Urinary bladder (tissue), 4 donors: ENCODE results near the gene ABHD6. TPM values are rescaled to one million over a fixed set of nuclear protein-coding genes. Genes with fewer than 3 reads are reported as not detected.

Experiments
- DNase-seq: peaks from one replicate; pipeline ENCODE4 v3.0.0-alpha.2; 2015; ENCODE audit errors: extremely low spot score
- H3K27ac ChIP-seq: one replicate; pipeline ENCODE4 v1.5.1; 2013; ENCODE audit warnings: low read depth, mild to moderate bottlenecking, moderate library complexity
- H3K36me3 ChIP-seq: one replicate; pipeline ENCODE4 v1.6.1; 2013; ENCODE audit warnings: mild to moderate bottlenecking, moderate library complexity; ENCODE audit not compliant: insufficient read depth
- H3K4me1 ChIP-seq: one replicate; pipeline ENCODE4 v1.6.1; 2013; ENCODE audit warnings: mild to moderate bottlenecking, moderate library complexity; ENCODE audit not compliant: insufficient read depth
- H3K4me3 ChIP-seq: one replicate; pipeline ENCODE4 v1.5.1; 2013; ENCODE audit warnings: low read depth, low read length
- WGBS: extraction: QIAGEN DNeasy Blood & Tissue Kit; methylation state at CpG from one replicate; pipeline ENCODE4 v1.1.7; 2013; 5-methylcytosine and 5-hydroxymethylcytosine counted together
- polyA plus RNA-seq: library from polyadenylated mRNA; stranded (reverse); fragments of 200-250 nt; gene quantifications from one replicate; pipeline ENCODE4 v1.2.3, GENCODE V29; 2013
- total RNA-seq: library from RNA; depleted of rRNA; stranded (reverse); fragments of >200 nt; gene quantifications from one replicate; pipeline ENCODE4 v1.2.3, GENCODE V29; 2014
- donor health status: healthy with polysubstance abuse.
- donor health status: healthy.

Gene ABHD6
- total RNA-seq (7.2 TPM), polyA plus RNA-seq (8.8 TPM)

GRCh38 chr3:58237238-58237940 lies at the start of gene ABHD6:
Gene ABHD6 (plus strand): TSS chr3:58237792. CDS start chr3:58256587, 18,795 bp downstream.
- DNase-seq, result peak; percentile 40
- no peaks in the 10 kb centered on the region for H3K36me3 ChIP-seq
- H3K27ac ChIP-seq, result peak within 1 kb of the TSS; percentile 60
- under 1% methylated on average over 75 of the region's 77 CpGs for WGBS
- peak within 1 kb of the TSS; percentile 70 for H3K4me3 ChIP-seq
- H3K4me1 ChIP-seq, result peaks cover 2% of the 10 kb centered on the region

GRCh38 chr3:58188173-58188564 lies 49.4 kb upstream of the ABHD6 start:
- Histone ChIP-seq H3K36me3 (no peaks in the 10 kb centered on the region), H3K27ac (no peak overlapping the region), H3K4me1 (no peaks in the 10 kb centered on the region), H3K4me3 (no peak overlapping the region)
- WGBS, result 76% methylated on average over 6 of the region's 6 CpGs
- no peak for DNase-seq

- Histone ChIP-seq H3K27ac (no peak overlapping the region), H3K36me3 (no peaks in the 10 kb centered on the region), H3K4me1 (no peaks in the 10 kb centered on the region), H3K4me3 (no peak overlapping the region)
- no peak for DNase-seq
- WGBS, result 65% methylated on average over 10 of the region's 10 CpGs
Measured at GRCh38 chr3:58188921-58189451, 48.6 kb upstream of the ABHD6 start.

- Histone ChIP-seq H3K4me1 (no peaks in the 10 kb centered on the region), H3K4me3 (no peak overlapping the region), H3K27ac (no peak overlapping the region), H3K36me3 (no peaks in the 10 kb centered on the region)
- no peak for DNase-seq
- WGBS, result 84% methylated on average over 5 of the region's 5 CpGs
Measured at GRCh38 chr3:58189691-58190090, 47.9 kb upstream of the ABHD6 start.

DNA sequence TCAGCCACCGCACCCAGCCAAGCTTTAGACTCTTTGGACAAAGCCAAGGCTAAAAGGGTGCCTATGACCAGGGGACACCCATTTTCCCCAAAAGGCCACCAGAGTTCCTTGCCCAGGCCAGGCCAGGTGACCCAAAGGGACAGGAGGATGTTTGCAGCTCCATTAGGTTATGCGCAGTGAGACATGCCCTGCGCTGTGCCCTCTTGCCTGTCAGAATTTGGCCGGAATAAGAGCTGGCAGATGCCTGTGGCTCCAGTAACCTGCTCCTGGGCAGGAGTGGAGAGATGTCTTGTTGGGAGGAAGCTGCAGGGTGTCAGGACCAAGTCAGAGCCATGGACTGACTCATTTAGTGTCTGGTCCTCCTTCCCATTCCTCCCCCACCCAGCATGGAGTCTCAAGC lies 47.3 kb upstream of the ABHD6 start:
- 96% methylated on average over 4 of the region's 4 CpGs for WGBS
- Histone ChIP-seq H3K36me3 (no peaks in the 10 kb centered on the region), H3K4me3 (no peak overlapping the region), H3K4me1 (no peaks in the 10 kb centered on the region), H3K27ac (no peak overlapping the region)
- DNase-seq, result no peak

GRCh38 chr3:58190882-58191281 lies 46.7 kb upstream of the ABHD6 start:
- DNase-seq, result no peak
- no peak overlapping the region for H3K27ac ChIP-seq
- no peak overlapping the region for H3K4me3 ChIP-seq
- WGBS, result 86% methylated on average over 4 of the region's 4 CpGs
- H3K36me3 ChIP-seq, result no peaks in the 10 kb centered on the region
- H3K4me1 ChIP-seq, result no peaks in the 10 kb centered on the region

DNA sequence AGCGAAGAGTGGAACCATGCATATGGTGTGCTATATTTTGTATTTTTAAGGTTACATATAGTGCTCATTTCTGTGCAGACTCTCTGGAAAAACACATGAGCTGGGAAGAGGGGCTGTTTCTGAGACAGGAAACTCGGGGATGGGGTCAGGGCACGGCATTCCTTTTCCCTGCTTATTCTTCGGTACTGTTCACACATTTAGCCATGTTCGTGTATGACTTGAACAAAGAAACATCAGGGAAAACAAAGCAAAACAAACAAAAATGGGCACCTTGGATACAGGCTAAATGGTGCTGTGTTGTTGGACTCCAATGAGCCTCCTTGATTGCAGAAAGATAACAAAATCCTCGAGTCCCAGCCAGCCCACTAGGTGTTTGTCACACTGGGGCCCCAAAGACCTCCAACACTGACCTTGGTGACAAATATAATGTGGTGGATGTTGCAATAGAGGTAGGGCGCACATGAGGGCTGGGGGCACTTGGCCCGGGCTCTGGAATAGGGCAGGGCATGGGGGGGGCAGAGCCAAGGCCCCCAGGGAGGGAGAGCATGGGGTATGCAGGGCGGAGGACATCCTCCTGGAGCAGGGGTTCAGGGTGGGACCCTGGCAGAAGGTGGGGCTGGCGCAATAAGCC lies 46.1 kb upstream of the ABHD6 start:
- Histone ChIP-seq H3K36me3 (no peaks in the 10 kb centered on the region), H3K4me1 (no peaks in the 10 kb centered on the region), H3K27ac (no peak overlapping the region), H3K4me3 (no peak overlapping the region)
- no peak for DNase-seq
- 66% methylated on average over 10 of the region's 10 CpGs for WGBS

DNA sequence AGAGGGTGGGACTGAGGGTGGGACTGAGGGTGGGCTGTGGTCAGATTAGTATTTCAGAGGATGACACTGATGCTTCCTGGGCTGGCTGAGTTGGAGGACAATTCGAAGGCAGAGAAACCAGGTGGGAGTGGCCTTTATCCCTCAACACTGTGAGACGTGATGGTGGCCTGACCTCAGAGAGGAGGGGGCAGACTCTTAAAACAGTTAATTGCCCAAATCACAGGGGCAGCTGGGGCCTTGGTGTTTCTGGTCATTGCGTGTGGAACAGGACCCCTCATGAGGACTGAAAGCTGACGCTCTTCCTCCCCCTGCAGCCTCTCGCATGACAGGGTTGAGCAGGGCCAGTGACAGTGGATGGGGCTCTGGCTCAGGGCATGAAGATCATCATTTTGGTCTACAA lies 45.5 kb upstream of the ABHD6 start:
- no peaks in the 10 kb centered on the region for H3K36me3 ChIP-seq
- H3K4me3 ChIP-seq, result no peak overlapping the region
- H3K4me1 ChIP-seq, result no peaks in the 10 kb centered on the region
- 69% methylated on average over 5 of the region's 5 CpGs for WGBS
- DNase-seq, result no peak
- no peak overlapping the region for H3K27ac ChIP-seq

DNA sequence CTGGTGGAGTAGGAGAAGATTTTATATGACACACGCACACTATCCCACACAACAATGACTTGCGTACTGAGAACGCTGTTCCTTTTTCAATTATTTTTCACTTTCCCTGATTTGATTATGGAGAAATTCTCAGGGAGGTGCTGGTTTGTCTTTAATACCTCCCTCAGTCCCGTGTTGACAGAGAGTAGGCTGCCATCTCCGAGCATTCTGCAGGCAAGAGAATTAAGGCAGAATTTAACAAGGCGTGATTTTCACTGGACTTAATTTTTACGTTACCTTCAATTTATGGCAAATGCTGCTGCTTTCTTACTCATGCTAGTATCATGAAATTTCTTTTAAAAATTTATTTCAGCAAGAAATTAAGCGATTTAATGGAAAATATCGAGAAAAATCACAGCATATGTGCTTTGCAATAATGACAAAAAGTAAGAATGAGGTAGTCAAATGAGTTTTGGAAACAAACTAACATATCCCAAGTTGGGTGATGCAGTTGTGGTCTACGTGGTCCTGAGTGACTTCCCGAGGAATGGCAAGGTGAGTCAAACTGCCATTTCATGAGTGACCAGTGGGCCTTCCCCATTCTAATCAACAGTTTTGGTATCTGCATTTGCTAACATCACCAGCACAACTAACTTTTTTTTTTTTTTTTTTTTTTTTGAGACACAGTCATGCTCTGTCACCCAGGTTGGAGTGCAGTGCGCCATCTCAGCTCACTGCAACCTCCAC lies 43.7 kb upstream of the ABHD6 start:
- no peak overlapping the region for H3K27ac ChIP-seq
- no peak for DNase-seq
- H3K4me1 ChIP-seq, result no peaks in the 10 kb centered on the region
- H3K36me3 ChIP-seq, result no peaks in the 10 kb centered on the region
- no peak overlapping the region for H3K4me3 ChIP-seq
- WGBS, result 90% methylated on average over 12 of the region's 12 CpGs

GRCh38 chr3:58197588-58197987 lies 40.0 kb upstream of the ABHD6 start:
- Histone ChIP-seq H3K4me1 (no peaks in the 10 kb centered on the region), H3K4me3 (no peak overlapping the region), H3K36me3 (no peaks in the 10 kb centered on the region), H3K27ac (no peak overlapping the region)
- WGBS, result 97% methylated on average over 10 of the region's 10 CpGs
- no peak for DNase-seq

DNA sequence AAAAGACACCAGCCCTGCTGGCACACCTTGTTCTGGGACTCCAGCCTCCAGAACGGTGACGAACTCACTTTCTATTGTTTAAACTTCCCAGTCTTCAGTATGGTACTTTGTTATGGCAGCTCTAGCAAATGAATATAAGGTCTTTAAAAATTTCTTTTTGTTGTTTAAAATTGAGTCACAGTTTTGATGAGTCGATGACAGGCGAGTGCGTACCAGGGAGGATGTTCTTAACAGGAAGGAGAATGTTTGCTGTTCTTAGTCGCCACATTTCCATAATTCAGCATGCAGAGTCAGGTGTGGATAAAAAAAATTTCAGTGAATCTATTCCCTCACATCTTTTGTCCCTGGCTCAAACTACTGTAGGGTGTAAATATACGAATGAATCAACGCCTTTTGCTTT lies 39.2 kb upstream of the ABHD6 start:
- WGBS, result 88% methylated on average over 8 of the region's 8 CpGs
- Histone ChIP-seq H3K4me3 (no peak overlapping the region), H3K27ac (no peak overlapping the region), H3K36me3 (no peaks in the 10 kb centered on the region), H3K4me1 (no peaks in the 10 kb centered on the region)
- no peak for DNase-seq

DNA sequence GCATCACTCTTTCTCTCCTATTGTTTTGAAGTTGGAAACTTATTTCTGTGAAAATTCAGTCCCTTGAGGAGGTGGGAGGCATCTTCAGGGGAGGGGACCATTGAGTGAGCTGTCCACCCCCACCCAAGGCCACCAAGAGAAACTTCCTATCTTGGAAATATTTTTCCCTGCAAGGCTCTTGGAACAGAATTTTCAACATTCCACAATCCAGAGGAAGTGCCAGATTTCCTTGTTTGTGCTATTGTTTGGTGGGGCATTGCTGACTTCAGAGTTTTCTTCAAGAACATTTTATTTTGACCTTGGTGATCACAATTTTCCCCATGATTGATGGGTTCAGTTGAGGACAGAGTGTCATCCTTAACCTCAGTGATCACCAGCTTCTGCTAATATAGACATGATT lies 38.8 kb upstream of the ABHD6 start:
- no peaks in the 10 kb centered on the region for H3K36me3 ChIP-seq
- no peak overlapping the region for H3K27ac ChIP-seq
- H3K4me3 ChIP-seq, result no peak overlapping the region
- DNase-seq, result no peak
- H3K4me1 ChIP-seq, result no peaks in the 10 kb centered on the region

GRCh38 chr3:58200121-58200709 lies 37.4 kb upstream of the ABHD6 start:
- DNase-seq, result no peak
- H3K4me3 ChIP-seq, result no peak overlapping the region
- H3K36me3 ChIP-seq, result no peaks in the 10 kb centered on the region
- H3K4me1 ChIP-seq, result no peaks in the 10 kb centered on the region
- H3K27ac ChIP-seq, result no peak overlapping the region
